ENCODE measurements around the gene SCARB1. TPM values are rescaled to one million over a fixed set of nuclear protein-coding genes. Genes with fewer than 3 reads are reported as not detected.
A peak's percentile ranks its signal among the peaks of the same experiment; 100 is the strongest.

Gene SCARB1
- polyA plus RNA-seq, 1 donor, result 167 TPM

GRCh38 chr12:124792156-124792555, 71.5 kb downstream of the SCARB1 start:
- Histone ChIP-seq H3K4me1 (ENCODE audit: control insufficient read depth, insufficient read depth, low read length) (no peaks in the 10 kb centered on the region), H3K36me3 (ENCODE audit: control insufficient read depth, insufficient read depth, low read length) (peaks cover 48% of the 10 kb centered on the region), H3K4me3 (ENCODE audit: low read length) (no peak overlapping the region), H3K27me3 (ENCODE audit: control insufficient read depth, insufficient read depth, low read length) (no peaks in the 10 kb centered on the region), H3K27ac (ENCODE audit: low read length) (no peak overlapping the region), H3K9me3 (ENCODE audit: control insufficient read depth, low read depth, low read length) (no peaks in the 10 kb centered on the region)
- WGBS (ENCODE audit: insufficient coverage, low lambda C conversion rate), result no CpG with 5 or more reads among the region's 13 CpGs
- DNase-seq, result no peak

- H3K27me3 ChIP-seq (ENCODE audit: control insufficient read depth, insufficient read depth, low read length), result no peaks in the 10 kb centered on the region
- no peak overlapping the region for H3K27ac ChIP-seq (ENCODE audit: low read length)
- H3K9me3 ChIP-seq (ENCODE audit: control insufficient read depth, low read depth, low read length), result no peaks in the 10 kb centered on the region
- H3K4me3 ChIP-seq (ENCODE audit: low read length), result no peak overlapping the region
- no peaks in the 10 kb centered on the region for H3K4me1 ChIP-seq (ENCODE audit: control insufficient read depth, insufficient read depth, low read length)
- WGBS (ENCODE audit: insufficient coverage, low lambda C conversion rate), result 82% methylated on average over 2 of the region's 21 CpGs
- peaks cover 47% of the 10 kb centered on the region for H3K36me3 ChIP-seq (ENCODE audit: control insufficient read depth, insufficient read depth, low read length)
- DNase-seq, result no peak
Measured at GRCh38 chr12:124790650-124791400, 72.8 kb downstream of the SCARB1 start.

GRCh38 chr12:124788936-124789555, 74.6 kb downstream of the SCARB1 start:
- no peak for DNase-seq
- WGBS (ENCODE audit: insufficient coverage, low lambda C conversion rate), result 92% methylated on average over 6 of the region's 13 CpGs
- H3K4me3 ChIP-seq (ENCODE audit: low read length), result no peak overlapping the region
- H3K36me3 ChIP-seq (ENCODE audit: control insufficient read depth, insufficient read depth, low read length), result peaks cover 56% of the 10 kb centered on the region
- H3K27ac ChIP-seq (ENCODE audit: low read length), result no peak overlapping the region
- H3K4me1 ChIP-seq (ENCODE audit: control insufficient read depth, insufficient read depth, low read length), result no peaks in the 10 kb centered on the region
- no peaks in the 10 kb centered on the region for H3K9me3 ChIP-seq (ENCODE audit: control insufficient read depth, low read depth, low read length)
- H3K27me3 ChIP-seq (ENCODE audit: control insufficient read depth, insufficient read depth, low read length), result no peaks in the 10 kb centered on the region

GRCh38 chr12:124786061-124786964, 77.4 kb downstream of the SCARB1 start:
- H3K9me3 ChIP-seq (ENCODE audit: control insufficient read depth, low read depth, low read length), result no peaks in the 10 kb centered on the region
- H3K4me3 ChIP-seq (ENCODE audit: low read length), result peak overlapping the region; percentile 44
- no peaks in the 10 kb centered on the region for H3K4me1 ChIP-seq (ENCODE audit: control insufficient read depth, insufficient read depth, low read length)
- DNase-seq, result peak; percentile 80 to 84
- H3K27me3 ChIP-seq (ENCODE audit: control insufficient read depth, insufficient read depth, low read length), result no peaks in the 10 kb centered on the region
- 15% methylated on average over 2 of the region's 31 CpGs for WGBS (ENCODE audit: insufficient coverage, low lambda C conversion rate)
- peaks cover 54% of the 10 kb centered on the region for H3K36me3 ChIP-seq (ENCODE audit: control insufficient read depth, insufficient read depth, low read length)
- H3K27ac ChIP-seq (ENCODE audit: low read length), result no peak overlapping the region

GRCh38 chr12:124784871-124785572, 78.6 kb downstream of the SCARB1 start:
- DNase-seq, result no peak
- Histone ChIP-seq H3K9me3 (ENCODE audit: control insufficient read depth, low read depth, low read length) (no peaks in the 10 kb centered on the region), H3K27ac (ENCODE audit: low read length) (no peak overlapping the region), H3K4me3 (ENCODE audit: low read length) (no peak overlapping the region), H3K36me3 (ENCODE audit: control insufficient read depth, insufficient read depth, low read length) (peaks cover 49% of the 10 kb centered on the region), H3K27me3 (ENCODE audit: control insufficient read depth, insufficient read depth, low read length) (no peaks in the 10 kb centered on the region), H3K4me1 (ENCODE audit: control insufficient read depth, insufficient read depth, low read length) (no peaks in the 10 kb centered on the region)
- 80% methylated on average over 1 of the region's 11 CpGs for WGBS (ENCODE audit: insufficient coverage, low lambda C conversion rate)

- WGBS (ENCODE audit: insufficient coverage, low lambda C conversion rate), result no CpG with 5 or more reads among the region's 5 CpGs
- peaks cover 49% of the 10 kb centered on the region for H3K36me3 ChIP-seq (ENCODE audit: control insufficient read depth, insufficient read depth, low read length)
- no peak for DNase-seq
- no peak overlapping the region for H3K27ac ChIP-seq (ENCODE audit: low read length)
- no peaks in the 10 kb centered on the region for H3K9me3 ChIP-seq (ENCODE audit: control insufficient read depth, low read depth, low read length)
- H3K4me3 ChIP-seq (ENCODE audit: low read length), result no peak overlapping the region
- H3K4me1 ChIP-seq (ENCODE audit: control insufficient read depth, insufficient read depth, low read length), result no peaks in the 10 kb centered on the region
- no peaks in the 10 kb centered on the region for H3K27me3 ChIP-seq (ENCODE audit: control insufficient read depth, insufficient read depth, low read length)
Measured at GRCh38 chr12:124783087-124783486, 80.6 kb downstream of the SCARB1 start.

GRCh38 chr12:124782132-124782531, 81.5 kb downstream of the SCARB1 start:
- Histone ChIP-seq H3K4me1 (ENCODE audit: control insufficient read depth, insufficient read depth, low read length) (peaks cover 7% of the 10 kb centered on the region), H3K36me3 (ENCODE audit: control insufficient read depth, insufficient read depth, low read length) (peaks cover 51% of the 10 kb centered on the region), H3K27ac (ENCODE audit: low read length) (no peak overlapping the region), H3K4me3 (ENCODE audit: low read length) (no peak overlapping the region), H3K27me3 (ENCODE audit: control insufficient read depth, insufficient read depth, low read length) (no peaks in the 10 kb centered on the region), H3K9me3 (ENCODE audit: control insufficient read depth, low read depth, low read length) (no peaks in the 10 kb centered on the region)
- no CpG with 5 or more reads among the region's 2 CpGs for WGBS (ENCODE audit: insufficient coverage, low lambda C conversion rate)
- DNase-seq, result no peak

GRCh38 chr12:124780752-124781685, 82.6 kb downstream of the SCARB1 start:
- no CpG with 5 or more reads among the region's 16 CpGs for WGBS (ENCODE audit: insufficient coverage, low lambda C conversion rate)
- H3K36me3 ChIP-seq (ENCODE audit: control insufficient read depth, insufficient read depth, low read length), result peaks cover 46% of the 10 kb centered on the region
- H3K4me1 ChIP-seq (ENCODE audit: control insufficient read depth, insufficient read depth, low read length), result peaks cover 10% of the 10 kb centered on the region
- no peak overlapping the region for H3K27ac ChIP-seq (ENCODE audit: low read length)
- H3K27me3 ChIP-seq (ENCODE audit: control insufficient read depth, insufficient read depth, low read length), result no peaks in the 10 kb centered on the region
- no peak for DNase-seq
- H3K4me3 ChIP-seq (ENCODE audit: low read length), result no peak overlapping the region
- H3K9me3 ChIP-seq (ENCODE audit: control insufficient read depth, low read depth, low read length), result no peaks in the 10 kb centered on the region

- no peak overlapping the region for H3K4me3 ChIP-seq (ENCODE audit: low read length)
- WGBS (ENCODE audit: insufficient coverage, low lambda C conversion rate), result no CpG with 5 or more reads among the region's 3 CpGs
- DNase-seq, result no peak
- no peak overlapping the region for H3K27ac ChIP-seq (ENCODE audit: low read length)
- H3K4me1 ChIP-seq (ENCODE audit: control insufficient read depth, insufficient read depth, low read length), result peaks cover 10% of the 10 kb centered on the region
- H3K27me3 ChIP-seq (ENCODE audit: control insufficient read depth, insufficient read depth, low read length), result no peaks in the 10 kb centered on the region
- peaks cover 40% of the 10 kb centered on the region for H3K36me3 ChIP-seq (ENCODE audit: control insufficient read depth, insufficient read depth, low read length)
- H3K9me3 ChIP-seq (ENCODE audit: control insufficient read depth, low read depth, low read length), result no peaks in the 10 kb centered on the region
Measured at GRCh38 chr12:124780336-124780735, 83.3 kb downstream of the SCARB1 start.

All from large intestine (tissue), 3 donors.